H7 (cell line): ENCODE measurements around the gene OR51S1. TPM values are rescaled to one million over a fixed set of nuclear protein-coding genes. Genes with fewer than 3 reads are reported as not detected.
"Not testable (repeated sequence)": the region's sequence is repeated elsewhere in the genome, so short reads cannot be mapped to it uniquely, and the experiment has no call there.

ENCODE experiments used
- DNase-seq: peaks from one replicate; pipeline ENCODE4 v3.0.0; 2012
- H3K27me3 ChIP-seq: 2 replicates; pipeline ENCODE4 v1.6.0; 2011; ENCODE audit warnings: mild to moderate bottlenecking, low read length; ENCODE audit not compliant: control insufficient read depth, insufficient read depth
- H3K36me3 ChIP-seq: replicated peaks from 2 replicates; pipeline ENCODE4 v1.5.1; 2011; ENCODE audit warnings: low read length; ENCODE audit not compliant: control insufficient read depth, insufficient read depth
- H3K4me3 ChIP-seq: 2 replicates; pipeline ENCODE4 v1.5.1; 2011; ENCODE audit warnings: low read depth, mild to moderate bottlenecking, control low read depth, low read length, moderate library complexity; ENCODE audit not compliant: insufficient read depth
- total RNA-seq: library from RNA; depleted of rRNA; stranded (reverse); fragments of >200 nt; shearing (Covaris generic); gene quantifications from 2 replicates; pipeline ENCODE4 v1.2.3, GENCODE V29; 2014; rRNA removed

The OR51S1 gene
- total RNA-seq, 1 experiment from 2014 or later: not detected

- Histone ChIP-seq H3K4me3 (no peak overlapping the region), H3K27me3 (no peaks in the 10 kb centered on the region), H3K36me3 (no peaks in the 10 kb centered on the region)
- no peak for DNase-seq
These were observed 9.0 kb downstream of the OR51S1 start for GRCh38 chr11:4839851-4840549.

- no peaks in the 10 kb centered on the region for H3K27me3 ChIP-seq
- DNase-seq: no peak
- no peaks in the 10 kb centered on the region for H3K36me3 ChIP-seq
- no peak overlapping the region for H3K4me3 ChIP-seq
These were observed 18.1 kb downstream of the OR51S1 start for GRCh38 chr11:4830909-4831308.

GRCh38 chr11:4830346-4830745 is 18.7 kb downstream of the OR51S1 start:
- no peaks in the 10 kb centered on the region for H3K27me3 ChIP-seq
- H3K4me3 ChIP-seq: no peak overlapping the region
- H3K36me3 ChIP-seq: no peaks in the 10 kb centered on the region
- DNase-seq: no peak

GRCh38 chr11:4826425-4826824 is 22.6 kb downstream of the OR51S1 start:
- Histone ChIP-seq H3K36me3 (no peaks in the 10 kb centered on the region), H3K4me3 (no peak overlapping the region), H3K27me3 (no peaks in the 10 kb centered on the region)
- peak; percentile 4 for DNase-seq

- no peaks in the 10 kb centered on the region for H3K27me3 ChIP-seq
- DNase-seq: no peak
- H3K36me3 ChIP-seq: no peaks in the 10 kb centered on the region
- no peak overlapping the region for H3K4me3 ChIP-seq
These were observed 23.9 kb downstream of the OR51S1 start for GRCh38 chr11:4825132-4825531.

GRCh38 chr11:4821021-4821420 is 28.0 kb downstream of the OR51S1 start, which contains the start of gene OR51F2:
Gene OR51F2, plus strand, starts transcription at chr11:4821321. Its CDS starts 101 bp downstream, at chr11:4821422.
- Histone ChIP-seq H3K36me3 (no peaks in the 10 kb centered on the region), H3K27me3 (no peaks in the 10 kb centered on the region), H3K4me3 (no peak within 1 kb of the TSS)
- DNase-seq: no peak

GRCh38 chr11:4809246-4809645 is 39.8 kb downstream of the OR51S1 start:
- H3K27me3 ChIP-seq: no peaks in the 10 kb centered on the region
- DNase-seq: no peak
- no peak overlapping the region for H3K4me3 ChIP-seq
- no peaks in the 10 kb centered on the region for H3K36me3 ChIP-seq

GRCh38 chr11:4808476-4808875 is 40.5 kb downstream of the OR51S1 start:
- Histone ChIP-seq H3K36me3 (no peaks in the 10 kb centered on the region), H3K4me3 (no peak overlapping the region), H3K27me3 (no peaks in the 10 kb centered on the region)
- DNase-seq: no peak

GRCh38 chr11:4804280-4804679 is 44.7 kb downstream of the OR51S1 start, which contains the start of gene OR52R1:
Gene OR52R1, minus strand, starts transcription at chr11:4804380. Its CDS starts 0 bp downstream, at chr11:4804380.
- Histone ChIP-seq H3K27me3 (no peaks in the 10 kb centered on the region), H3K4me3 (no peak within 1 kb of the TSS), H3K36me3 (no peaks in the 10 kb centered on the region)
- DNase-seq: no peak

GRCh38 chr11:4801316-4801715 is 47.7 kb downstream of the OR51S1 start:
- DNase-seq, H3K27me3 ChIP-seq, H3K4me3 ChIP-seq, H3K36me3 ChIP-seq: not testable (repeated sequence)

GRCh38 chr11:4798427-4799183 is 50.4 kb downstream of the OR51S1 start:
- DNase-seq: no peak
- Histone ChIP-seq H3K27me3 (no peaks in the 10 kb centered on the region), H3K36me3 (no peaks in the 10 kb centered on the region), H3K4me3 (no peak overlapping the region)

Other genes with a start within 250 kb of the OR51S1 start
- 6.3 and 7.3 TPM in 2 replicates for gene TRIM68, start 241.0 kb downstream of the OR51S1 start, total RNA-seq
- gene OR51D1, start 211.7 kb downstream of the OR51S1 start, total RNA-seq: not detected in 2 replicates
- gene OR51E1, start 205.2 kb downstream of the OR51S1 start, total RNA-seq: 0.15 TPM in 1 of 2 replicates, not detected in the other
- gene OR51E2, start 151.4 kb downstream of the OR51S1 start, total RNA-seq: not detected in 2 replicates
- not detected in 2 replicates for gene MMP26, start 144.4 kb downstream of the OR51S1 start, total RNA-seq
- gene OR51F1, start 79.3 kb downstream of the OR51S1 start, total RNA-seq: not detected in 2 replicates
- not detected in 2 replicates for gene OR52R1, start 44.8 kb downstream of the OR51S1 start, total RNA-seq
- gene OR51F2, start 27.9 kb downstream of the OR51S1 start, total RNA-seq: not detected in 2 replicates
- not detected in 2 replicates for gene OR51T1, start 32.7 kb upstream of the OR51S1 start, total RNA-seq
- gene OR51A7, start 54.6 kb upstream of the OR51S1 start, total RNA-seq: not detected in 2 replicates
- not detected in 2 replicates for gene OR51G2, start 70.1 kb upstream of the OR51S1 start, total RNA-seq
- gene OR51G1, start 75.1 kb upstream of the OR51S1 start, total RNA-seq: not detected in 2 replicates
- not detected in 2 replicates for gene OR51A4, start 98.4 kb upstream of the OR51S1 start, total RNA-seq
- not detected in 2 replicates for gene OR51A2, start 106.5 kb upstream of the OR51S1 start, total RNA-seq
- gene OR51L1, start 145.6 kb upstream of the OR51S1 start, total RNA-seq: not detected in 2 replicates
- gene OR52J3, start 197.3 kb upstream of the OR51S1 start, total RNA-seq: not detected in 2 replicates
- gene OR52E2, start 210.4 kb upstream of the OR51S1 start, total RNA-seq: not detected in 2 replicates
- gene OR52E1, start 220.4 kb upstream of the OR51S1 start, total RNA-seq: not detected in 2 replicates